PFSK-1 (cell line): ENCODE measurements around the gene HTR2A.

Experiments
- POLR2AphosphoS5 ChIP-seq: IDR thresholded peaks from 2 replicates; pipeline ENCODE4 v1.6.1; 2012; ENCODE audit warnings: low read depth, mild to moderate bottlenecking, control low read depth, low read length, moderate library complexity
- REST ChIP-seq, 2 experiments: IDR thresholded peaks; 2 replicates each; pipeline versions ENCODE4 v1.6.1 to v1.8.0; 2011 to 2012; ENCODE audit warnings: low read depth in 2 of 2, low read length in 2 of 2, control low read depth in 1 of 2, inconsistent platforms in 1 of 2, mild to moderate bottlenecking in 1 of 2, moderate library complexity in 1 of 2; ENCODE audit not compliant: insufficient read depth in 1 of 2
- SIN3A ChIP-seq: IDR thresholded peaks from 2 replicates; pipeline ENCODE4 v1.6.1; 2012; ENCODE audit warnings: mild to moderate bottlenecking, low read length, moderate library complexity, borderline replicate concordance; ENCODE audit not compliant: insufficient read depth
- TAF1 ChIP-seq: IDR thresholded peaks from 2 replicates; pipeline ENCODE4 v1.6.1; 2012; ENCODE audit warnings: low read length, control low read depth, borderline replicate concordance; ENCODE audit not compliant: insufficient read depth

GRCh38 chr13:46925486-46925885 lies 28.6 kb upstream of the HTR2A start:
- TF ChIP-seq REST (IDR thresholded peaks at IDR 0.05; ENCODE audit: insufficient read depth in 1 of 2, low read depth in 2 of 2, low read length in 2 of 2), result no peak
- no peak for TF ChIP-seq POLR2AphosphoS5
- no peak for TF ChIP-seq SIN3A
- no peak for TF ChIP-seq TAF1
